ENCODE data around the gene PLSCR1.

DNA sequence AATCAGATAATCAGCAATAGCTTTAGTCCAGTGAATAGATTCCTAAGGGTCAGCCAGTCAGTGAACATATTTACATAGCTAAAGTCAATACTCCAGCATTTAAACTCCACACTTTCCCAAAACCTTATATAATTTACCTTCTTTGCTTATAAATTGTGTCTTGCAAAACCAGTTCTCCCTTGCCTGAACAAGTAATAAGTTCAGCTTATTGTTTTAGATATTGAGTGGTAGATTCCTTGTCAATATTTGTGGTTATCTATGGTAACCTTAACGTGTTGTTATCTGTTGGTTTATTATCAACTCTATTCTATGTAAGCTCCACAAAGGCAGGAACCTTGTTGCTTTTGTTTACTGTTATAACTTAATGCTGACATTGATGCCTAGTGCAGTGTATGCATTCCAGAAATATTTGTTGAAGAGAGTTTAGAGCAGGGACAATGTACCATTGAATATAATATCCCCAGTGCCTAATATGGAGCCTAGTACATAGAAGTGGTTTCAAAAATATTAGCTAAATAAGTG, 36.7 kb upstream of the PLSCR1 start:
- TF ChIP-seq REST (IDR thresholded peaks at IDR 0.05; ENCODE audit: unreplicated experiment) = no peak
- TF ChIP-seq EZH2 (IDR thresholded peaks at IDR 0.05; ENCODE audit: low read depth, unreplicated experiment) = no peak
- TF ChIP-seq EZH2phosphoT487 (IDR thresholded peaks at IDR 0.05; ENCODE audit: unreplicated experiment) = no peak
- TF ChIP-seq, protein P1, sequence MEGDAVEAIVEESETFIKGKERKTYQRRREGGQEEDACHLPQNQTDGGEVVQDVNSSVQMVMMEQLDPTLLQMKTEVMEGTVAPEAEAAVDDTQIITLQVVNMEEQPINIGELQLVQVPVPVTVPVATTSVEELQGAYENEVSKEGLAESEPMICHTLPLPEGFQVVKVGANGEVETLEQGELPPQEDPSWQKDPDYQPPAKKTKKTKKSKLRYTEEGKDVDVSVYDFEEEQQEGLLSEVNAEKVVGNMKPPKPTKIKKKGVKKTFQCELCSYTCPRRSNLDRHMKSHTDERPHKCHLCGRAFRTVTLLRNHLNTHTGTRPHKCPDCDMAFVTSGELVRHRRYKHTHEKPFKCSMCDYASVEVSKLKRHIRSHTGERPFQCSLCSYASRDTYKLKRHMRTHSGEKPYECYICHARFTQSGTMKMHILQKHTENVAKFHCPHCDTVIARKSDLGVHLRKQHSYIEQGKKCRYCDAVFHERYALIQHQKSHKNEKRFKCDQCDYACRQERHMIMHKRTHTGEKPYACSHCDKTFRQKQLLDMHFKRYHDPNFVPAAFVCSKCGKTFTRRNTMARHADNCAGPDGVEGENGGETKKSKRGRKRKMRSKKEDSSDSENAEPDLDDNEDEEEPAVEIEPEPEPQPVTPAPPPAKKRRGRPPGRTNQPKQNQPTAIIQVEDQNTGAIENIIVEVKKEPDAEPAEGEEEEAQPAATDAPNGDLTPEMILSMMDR (conservative IDR thresholded peaks at IDR 0.05; ENCODE audit: low read depth in 2 of 2) = no peak
